OCI-LY1 (cell line): ENCODE measurements around the gene OTOS.

Source experiments
- H2AFZ ChIP-seq: fragments of 200-600 bp; sonication (generic), shearing (Covaris generic); 2 replicates; pipeline ENCODE4 v1.6.0; 2014; ENCODE audit warnings: antibody characterized with exemption, mild to moderate bottlenecking, low read length
- H3F3A ChIP-seq: fragments of 200-600 bp; sonication (generic), shearing (Covaris generic); 2 replicates; pipeline ENCODE4 v1.6.0; 2014; ENCODE audit warnings: mild to moderate bottlenecking, antibody characterized with exemption, low read length, moderate library complexity; ENCODE audit not compliant: insufficient read depth
- H3K27ac ChIP-seq: fragments of 200-600 bp; sonication (generic); 2 replicates; pipeline ENCODE4 v1.5.1; 2014; ENCODE audit warnings: low read length, mixed run types, mild to moderate bottlenecking, low read depth; ENCODE audit not compliant: poor library complexity, severe bottlenecking
- H3K27me3 ChIP-seq: fragments of 200-600 bp; sonication (generic); 2 replicates; pipeline ENCODE4 v1.6.0; 2014; ENCODE audit warnings: antibody characterized with exemption, mild to moderate bottlenecking, low read length, moderate library complexity; ENCODE audit not compliant: insufficient read depth
- H3K36me3 ChIP-seq: fragments of 200-600 bp; sonication (generic); 2 replicates; pipeline ENCODE4 v1.6.1; 2014; ENCODE audit warnings: mild to moderate bottlenecking, antibody characterized with exemption, low read length, moderate library complexity, mixed read lengths; ENCODE audit not compliant: insufficient read depth
- H3K4me1 ChIP-seq: fragments of 200-600 bp; sonication (generic); 2 replicates; pipeline ENCODE4 v1.5.1; 2014; ENCODE audit warnings: mild to moderate bottlenecking, low read length, moderate library complexity; ENCODE audit not compliant: insufficient read depth, severe bottlenecking
- H3K4me2 ChIP-seq: fragments of 200-600 bp; sonication (generic), shearing (Covaris generic); 2 replicates; pipeline ENCODE4 v1.6.1; 2014; ENCODE audit warnings: low read length
- H3K4me3 ChIP-seq: fragments of 200-600 bp; sonication (generic); 2 replicates; pipeline ENCODE4 v1.5.1; 2014; ENCODE audit warnings: low read length, low read depth, mild to moderate bottlenecking, mixed read lengths; ENCODE audit not compliant: poor library complexity, severe bottlenecking
- H3K79me2 ChIP-seq: fragments of 200-600 bp; shearing (Covaris generic); 2 replicates; pipeline ENCODE4 v1.6.1; 2016; ENCODE audit warnings: mixed run types, low read length, mixed read lengths; ENCODE audit not compliant: insufficient read depth
- H3K9ac ChIP-seq: fragments of 200-600 bp; sonication (generic), shearing (Covaris generic); 2 replicates; pipeline ENCODE4 v1.6.1; 2014; ENCODE audit warnings: mild to moderate bottlenecking, low read length, mixed read lengths
- H3K9me2 ChIP-seq: fragments of 200-600 bp; sonication (generic), shearing (Covaris generic); 2 replicates; pipeline ENCODE4 v1.6.1; 2014; ENCODE audit warnings: low read depth, mild to moderate bottlenecking, low read length, mixed read lengths
- H3K9me3 ChIP-seq: fragments of 200-600 bp; shearing (Covaris generic); 2 replicates; pipeline ENCODE4 v1.6.1; 2014; ENCODE audit warnings: low read length, mixed read lengths
- H4K20me1 ChIP-seq: fragments of 200-600 bp; sonication (generic), shearing (Covaris generic); 2 replicates; pipeline ENCODE4 v1.6.0; 2016; ENCODE audit warnings: mild to moderate bottlenecking, low read length; ENCODE audit not compliant: insufficient read depth
- EZH2 ChIP-seq: fragments of 200-600 bp; sonication (generic), shearing (Covaris generic); IDR thresholded peaks from 2 replicates; pipeline ENCODE4 v1.8.0; 2017; ENCODE audit warnings: borderline replicate concordance, mixed run types, mild to moderate bottlenecking, antibody characterized with exemption, low read length, moderate library complexity, mixed read lengths
- TF ChIP-seq, protein P1 (sequence below): fragments of 200-600 bp; sonication (generic), shearing (Covaris generic); IDR thresholded peaks from 2 replicates; pipeline ENCODE4 v1.5.1; 2017; ENCODE audit warnings: mild to moderate bottlenecking, antibody characterized with exemption, low read length, moderate library complexity, mixed read lengths

The OTOS gene

GRCh38 chr2:240144649-240145261, 4.3 kb upstream of the OTOS start:
- Histone ChIP-seq H3F3A (no peaks in the 10 kb centered on the region), H3K4me1 (no peaks in the 10 kb centered on the region), H3K27me3 (0 out of 2 replicates have a peak, but pooled peaks cover 4% of the 10 kb centered on the region), H3K36me3 (no peaks in the 10 kb centered on the region), H3K9me3 (no peaks in the 10 kb centered on the region), H4K20me1 (no peaks in the 10 kb centered on the region), H2AFZ (no peak overlapping the region), H3K79me2 (no peaks in the 10 kb centered on the region), H3K4me3 (no peak overlapping the region), H3K9ac (no peak overlapping the region), H3K9me2 (no peaks in the 10 kb centered on the region), H3K27ac (no peak overlapping the region), H3K4me2 (no peak overlapping the region)
- no peak for TF ChIP-seq EZH2
- TF ChIP-seq, protein P1, sequence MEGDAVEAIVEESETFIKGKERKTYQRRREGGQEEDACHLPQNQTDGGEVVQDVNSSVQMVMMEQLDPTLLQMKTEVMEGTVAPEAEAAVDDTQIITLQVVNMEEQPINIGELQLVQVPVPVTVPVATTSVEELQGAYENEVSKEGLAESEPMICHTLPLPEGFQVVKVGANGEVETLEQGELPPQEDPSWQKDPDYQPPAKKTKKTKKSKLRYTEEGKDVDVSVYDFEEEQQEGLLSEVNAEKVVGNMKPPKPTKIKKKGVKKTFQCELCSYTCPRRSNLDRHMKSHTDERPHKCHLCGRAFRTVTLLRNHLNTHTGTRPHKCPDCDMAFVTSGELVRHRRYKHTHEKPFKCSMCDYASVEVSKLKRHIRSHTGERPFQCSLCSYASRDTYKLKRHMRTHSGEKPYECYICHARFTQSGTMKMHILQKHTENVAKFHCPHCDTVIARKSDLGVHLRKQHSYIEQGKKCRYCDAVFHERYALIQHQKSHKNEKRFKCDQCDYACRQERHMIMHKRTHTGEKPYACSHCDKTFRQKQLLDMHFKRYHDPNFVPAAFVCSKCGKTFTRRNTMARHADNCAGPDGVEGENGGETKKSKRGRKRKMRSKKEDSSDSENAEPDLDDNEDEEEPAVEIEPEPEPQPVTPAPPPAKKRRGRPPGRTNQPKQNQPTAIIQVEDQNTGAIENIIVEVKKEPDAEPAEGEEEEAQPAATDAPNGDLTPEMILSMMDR, result no peak

GRCh38 chr2:240143801-240144648, 3.6 kb upstream of the OTOS start:
- H3K27ac ChIP-seq, result no peak overlapping the region
- no peak overlapping the region for H3K9ac ChIP-seq
- TF ChIP-seq, protein P1, result peak; percentile 84
- no peak for TF ChIP-seq EZH2
- 0 out of 2 replicates have a peak, but pooled peaks cover 4% of the 10 kb centered on the region for H3K27me3 ChIP-seq
- no peaks in the 10 kb centered on the region for H3F3A ChIP-seq
- no peak overlapping the region for H2AFZ ChIP-seq
- no peak overlapping the region for H3K4me2 ChIP-seq
- H3K9me3 ChIP-seq, result no peaks in the 10 kb centered on the region
- H3K4me3 ChIP-seq, result no peak overlapping the region
- H4K20me1 ChIP-seq, result no peaks in the 10 kb centered on the region
- no peaks in the 10 kb centered on the region for H3K79me2 ChIP-seq
- H3K4me1 ChIP-seq, result no peaks in the 10 kb centered on the region
- no peaks in the 10 kb centered on the region for H3K9me2 ChIP-seq
- H3K36me3 ChIP-seq, result no peaks in the 10 kb centered on the region

GRCh38 chr2:240143276-240143675, 2.8 kb upstream of the OTOS start:
- TF ChIP-seq, protein P1, result no peak
- no peak for TF ChIP-seq EZH2
- Histone ChIP-seq H3K27me3 (0 out of 2 replicates have a peak, but pooled peaks cover 4% of the 10 kb centered on the region), H4K20me1 (no peaks in the 10 kb centered on the region), H3K4me2 (no peak overlapping the region), H3K9me2 (no peaks in the 10 kb centered on the region), H3K9me3 (no peaks in the 10 kb centered on the region), H3K36me3 (no peaks in the 10 kb centered on the region), H3F3A (no peaks in the 10 kb centered on the region), H3K27ac (no peak overlapping the region), H2AFZ (no peak overlapping the region), H3K79me2 (no peaks in the 10 kb centered on the region), H3K4me1 (no peaks in the 10 kb centered on the region), H3K4me3 (no peak overlapping the region), H3K9ac (no peak overlapping the region)
